HepG2 (cell line): Measurements from ENCODE around the gene NAV2. TPM values are rescaled to one million over a fixed set of nuclear protein-coding genes. Genes with fewer than 3 reads are reported as not detected.

Experiments used
- ATAC-seq: fragments of 200-7000 bp; cut with Tn5 transposase; 3 replicates; pipeline ENCODE4 v1.9.1; 2020; ENCODE audit warnings: mild to moderate bottlenecking, moderate library complexity
- BruUV-seq: library from RNA; stranded (reverse); fragments of 400-500 nt; replicated peaks from 2 replicates; lab custom pipeline; 2021; lab: Mats Ljungman, UMichigan
- CTCF ChIA-PET: fragments of 300-600 bp; formaldehyde crosslinking; extraction: SDS; loops from one replicate; lab custom pipeline; 2021; ENCODE audit warnings: low total read pairs, inconsistent platforms, low intra/inter-chr PET ratio; lab: Yijun Ruan, JAX
- POLR2A ChIA-PET: fragments of 350-600 bp; sonication (Branson Sonifier 250); formaldehyde crosslinking; loops from one replicate; lab custom pipeline; 2020; ENCODE audit warnings: antibody characterized with exemption, inconsistent platforms; lab: Yijun Ruan, JAX
- DNase-seq: peaks from one replicate; pipeline ENCODE4 v3.0.0-alpha.2; 2015; ENCODE audit warnings: low spot score
- FAIRE-seq: peaks from 3 replicates; lab custom pipeline; 2011; peaks lifted over from hg19 to GRCh38; lab: Jason Lieb, UNC
- H2AFZ ChIP-seq: one replicate; pipeline ENCODE4 v1.6.1; 2011; ENCODE audit warnings: low read length, inconsistent platforms
- H3K27ac ChIP-seq: fragments of 300-600 bp; 3 replicates; pipeline ENCODE4 v1.8.0; 2011; ENCODE audit warnings: mixed run types, mild to moderate bottlenecking, mixed read lengths, low read length, inconsistent platforms; ENCODE audit not compliant: insufficient read depth; ENCODE audit errors: extremely low read length
- H3K27me3 ChIP-seq, 2 experiments: fragments of 200-600 bp in 1 of 2; 2 replicates in 1 of 2; 3 replicates in 1 of 2; pipeline versions ENCODE4 v1.6.0 to v1.8.0; 2011; ENCODE audit warnings: low read length in 2 of 2, mild to moderate bottlenecking in 2 of 2, moderate library complexity in 2 of 2, inconsistent platforms in 1 of 2; ENCODE audit not compliant: insufficient read depth in 2 of 2, control insufficient read depth in 1 of 2
- H3K36me3 ChIP-seq, 2 experiments: fragments of 200-600 bp in 1 of 2; replicated peaks in 1 of 2; 2 replicates in 1 of 2; 3 replicates in 1 of 2; pipeline versions ENCODE4 v1.5.1 to v1.8.0; 2011; ENCODE audit warnings: low read length in 2 of 2, inconsistent platforms in 1 of 2; ENCODE audit not compliant: insufficient read depth in 2 of 2, control insufficient read depth in 1 of 2
- H3K4me1 ChIP-seq: 2 replicates; pipeline ENCODE4 v1.5.1; 2012; ENCODE audit warnings: low read length, inconsistent platforms; ENCODE audit not compliant: insufficient read depth
- H3K4me2 ChIP-seq: 2 replicates; pipeline ENCODE4 v1.6.0; 2011; ENCODE audit warnings: low read depth, low read length, inconsistent platforms
- H3K4me3 ChIP-seq, 3 experiments: fragments of 200-600 bp in 1 of 3; sonication (generic), shearing (Covaris generic) in 1 of 3; replicated peaks in 1 of 3; 2 replicates each; pipeline ENCODE4 v1.5.1; 2011 to 2016; ENCODE audit warnings: low read length in 3 of 3, inconsistent platforms in 2 of 3, low read depth in 2 of 3, mild to moderate bottlenecking in 2 of 3, control low read depth in 1 of 3, mixed read lengths in 1 of 3; ENCODE audit not compliant: insufficient read depth in 1 of 3
- H3K79me2 ChIP-seq: one replicate; pipeline ENCODE4 v1.6.1; 2011; ENCODE audit warnings: low read length, inconsistent platforms; ENCODE audit not compliant: insufficient read depth
- H3K9ac ChIP-seq: 2 replicates; pipeline ENCODE4 v1.6.0; 2011; ENCODE audit warnings: mild to moderate bottlenecking, low read depth, low read length, inconsistent platforms; ENCODE audit not compliant: insufficient read depth
- H3K9me3 ChIP-seq: 2 replicates; pipeline ENCODE4 v1.5.1; 2012; ENCODE audit warnings: mild to moderate bottlenecking, low read length
- H4K20me1 ChIP-seq: 2 replicates; pipeline ENCODE4 v1.6.0; 2011; ENCODE audit warnings: inconsistent platforms, mild to moderate bottlenecking, low read length, moderate library complexity; ENCODE audit not compliant: insufficient read depth
- CHCHD3 ChIP-seq: sonication (generic); formaldehyde crosslinking; IDR thresholded peaks from 2 replicates; pipeline ENCODE4 v1.8.0; 2022; ENCODE audit warnings: mild to moderate bottlenecking, missing genetic modification reagents, moderate library complexity
- CREB3 ChIP-seq: sonication (generic); formaldehyde crosslinking; IDR thresholded peaks from 2 replicates; pipeline ENCODE4 v1.5.0; 2020; ENCODE audit warnings: missing genetic modification reagents
- HDAC2 ChIP-seq: sonication (generic); formaldehyde crosslinking; IDR thresholded peaks from 2 replicates; pipeline ENCODE4 v1.4.0; 2020; ENCODE audit warnings: missing genetic modification reagents
- HES4 ChIP-seq: sonication (generic); formaldehyde crosslinking; IDR thresholded peaks from 2 replicates; pipeline ENCODE4 v1.9.0; 2021; ENCODE audit warnings: mild to moderate bottlenecking, missing genetic modification reagents, borderline replicate concordance
- KAT2B ChIP-seq: fragments of 150-350 bp; IDR thresholded peaks from 2 replicates; pipeline ENCODE4 v1.6.1; 2014; ENCODE audit warnings: low read depth, low read length, borderline replicate concordance
- KDM1A ChIP-seq: IDR thresholded peaks from 2 replicates; pipeline ENCODE4 v1.6.1; 2016; ENCODE audit warnings: missing compliant biosample characterization
- MIER2 ChIP-seq: IDR thresholded peaks from 2 replicates; pipeline ENCODE4 v1.6.1; 2016; ENCODE audit warnings: missing biosample characterization, missing genetic modification reagents
- NFRKB ChIP-seq: fragments of 450-650 bp; IDR thresholded peaks from 2 replicates; pipeline ENCODE4 v1.6.1; 2017
- PHF5A ChIP-seq: IDR thresholded peaks from one replicate; pipeline ENCODE4 v1.6.1; 2018; ENCODE audit warnings: low read depth, missing genetic modification reagents; ENCODE audit not compliant: unreplicated experiment
- RARG ChIP-seq: sonication (generic); formaldehyde crosslinking; IDR thresholded peaks from 2 replicates; pipeline ENCODE4 v1.4.0; 2020; ENCODE audit warnings: low read depth, mild to moderate bottlenecking, missing genetic modification reagents
- RNF219 ChIP-seq: sonication (generic); formaldehyde crosslinking; IDR thresholded peaks from 2 replicates; pipeline ENCODE4 v1.5.0; 2020; ENCODE audit warnings: mild to moderate bottlenecking, missing genetic modification reagents
- SAP130 ChIP-seq: IDR thresholded peaks from 2 replicates; pipeline ENCODE4 v1.6.1; 2016; ENCODE audit warnings: low read depth
- ZNF138 ChIP-seq: sonication (generic); formaldehyde crosslinking; IDR thresholded peaks from 2 replicates; pipeline ENCODE4 v1.5.0; 2020; ENCODE audit warnings: mild to moderate bottlenecking, low read depth, missing genetic modification reagents
- ZSCAN31 ChIP-seq: sonication (generic); formaldehyde crosslinking; IDR thresholded peaks from 2 replicates; pipeline ENCODE4 v1.5.0; 2020; ENCODE audit warnings: low read depth, mild to moderate bottlenecking, missing genetic modification reagents
- WGBS: methylation state at CpG from one replicate; pipeline ENCODE4 v1.1.6; 2017; ENCODE audit warnings: low lambda C conversion rate; 5-methylcytosine and 5-hydroxymethylcytosine counted together
- in situ Hi-C: cut with HindIII; loops from 2 replicates; pipeline ENCODE4 v1.10.0; 2017; ENCODE audit warnings: low pct_unique_long_range_greater_than_20kb; ENCODE audit not compliant: extremely low pct_ligation_motif_present
- intact Hi-C: fragments of 100-400 bp; cut with micrococcal nuclease; formaldehyde crosslinking; loops from one replicate; pipeline ENCODE4 v1.10.0; 2022; ENCODE audit not compliant: unreplicated experiment
- polyA plus RNA-seq, 8 experiments: library from polyadenylated mRNA; depleted of rRNA in 3 of 8; stranded (reverse) in 7 of 8; unstranded in 1 of 8; fragments of >200 nt; fragmentation: Illumina TruSeq in 4 of 8; extraction: Trizol in 4 of 8; gene quantifications; 2 replicates each; pipeline versions ENCODE4 v1.2.1 to v1.2.3, GENCODE V29; 2011 to 2016; ENCODE audit warnings: low read depth in 4 of 8, missing spikeins in 1 of 8, mixed read lengths in 1 of 8; ENCODE audit not compliant: insufficient read depth in 1 of 8
- total RNA-seq, 5 experiments: library from RNA; depleted of rRNA; stranded (reverse); fragments of >200 nt; fragmentation: Illumina TruSeq; extraction: Trizol; gene quantifications; 2 replicates each; pipeline ENCODE4 v1.2.3, GENCODE V29; 2016; ENCODE audit warnings: low read depth in 1 of 5
- TF ChIP-seq, protein P1 (sequence below): sonication (generic); formaldehyde crosslinking; IDR thresholded peaks from 2 replicates; pipeline ENCODE4 v1.9.0; 2022; ENCODE audit warnings: low read depth, missing genetic modification reagents
- TF ChIP-seq, protein P2 (sequence below): sonication (generic); formaldehyde crosslinking; IDR thresholded peaks from 2 replicates; pipeline ENCODE4 v1.5.1; 2020; ENCODE audit warnings: missing genetic modification reagents, mild to moderate bottlenecking, borderline replicate concordance
- TF ChIP-seq, protein P3 (sequence below): sonication (generic); formaldehyde crosslinking; IDR thresholded peaks from 2 replicates; pipeline ENCODE4 v1.5.1; 2020; ENCODE audit warnings: missing genetic modification reagents, mild to moderate bottlenecking, borderline replicate concordance

The NAV2 gene
- total and polyA plus RNA-seq, 2 of the 13 experiments (the other 11 are each of a cell fraction or from before 2014, with no cell fraction given), result 9.3 to 34.6 TPM

- Histone ChIP-seq H3K9ac (no peak overlapping the region), H2AFZ (no peak overlapping the region), H4K20me1 (no peaks in the 10 kb centered on the region), H3K4me3 (no peak overlapping the region), H3K79me2 (no peaks in the 10 kb centered on the region), H3K27ac (no peak overlapping the region), H3K4me2 (no peak overlapping the region), H3K27me3 (peaks cover 3 to 5% of the 10 kb centered on the region in 2 experiments; a peak in 4 of 5 replicates), H3K36me3 (no peaks in the 10 kb centered on the region), H3K9me3 (no peaks in the 10 kb centered on the region), H3K4me1 (no peaks in the 10 kb centered on the region)
- in situ Hi-C loops, result loop anchor here (25.0 kb wide), 1 partner anchor 474 kb away; no protein-coding TSS in a partner anchor
- FAIRE-seq (no peak), DNase-seq (no peak), ATAC-seq (no peak)
- intact Hi-C loops, result no loop called here
- WGBS, result 12% methylated on average over 4 of the region's 4 CpGs
- no TSS peak for BruUV-seq
- CTCF ChIA-PET, result no interaction called here
- POLR2A ChIA-PET, result no interaction called here
- TF ChIP-seq CHCHD3 (no peak), ZSCAN31 (CRISPR knock-in tag) (no peak), CREB3 (CRISPR knock-in tag) (no peak), HDAC2 (CRISPR knock-in tag) (no peak), RARG (CRISPR knock-in tag) (no peak), HES4 (CRISPR knock-in tag) (no peak), PHF5A (CRISPR knock-in tag) (no peak), KDM1A (no peak), NFRKB (no peak), KAT2B (no peak), MIER2 (CRISPR knock-in tag) (no peak), ZNF138 (CRISPR knock-in tag) (no peak), RNF219 (CRISPR knock-in tag) (no peak), SAP130 (CRISPR knock-in tag) (no peak)
- TF ChIP-seq, protein P1, sequence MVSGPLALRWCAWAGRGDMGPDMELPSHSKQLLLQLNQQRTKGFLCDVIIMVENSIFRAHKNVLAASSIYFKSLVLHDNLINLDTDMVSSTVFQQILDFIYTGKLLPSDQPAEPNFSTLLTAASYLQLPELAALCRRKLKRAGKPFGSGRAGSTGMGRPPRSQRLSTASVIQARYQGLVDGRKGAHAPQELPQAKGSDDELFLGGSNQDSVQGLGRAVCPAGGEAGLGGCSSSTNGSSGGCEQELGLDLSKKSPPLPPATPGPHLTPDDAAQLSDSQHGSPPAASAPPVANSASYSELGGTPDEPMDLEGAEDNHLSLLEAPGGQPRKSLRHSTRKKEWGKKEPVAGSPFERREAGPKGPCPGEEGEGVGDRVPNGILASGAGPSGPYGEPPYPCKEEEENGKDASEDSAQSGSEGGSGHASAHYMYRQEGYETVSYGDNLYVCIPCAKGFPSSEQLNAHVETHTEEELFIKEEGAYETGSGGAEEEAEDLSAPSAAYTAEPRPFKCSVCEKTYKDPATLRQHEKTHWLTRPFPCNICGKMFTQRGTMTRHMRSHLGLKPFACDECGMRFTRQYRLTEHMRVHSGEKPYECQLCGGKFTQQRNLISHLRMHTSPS (CRISPR knock-in tag), result no peak
- TF ChIP-seq, protein P2, sequence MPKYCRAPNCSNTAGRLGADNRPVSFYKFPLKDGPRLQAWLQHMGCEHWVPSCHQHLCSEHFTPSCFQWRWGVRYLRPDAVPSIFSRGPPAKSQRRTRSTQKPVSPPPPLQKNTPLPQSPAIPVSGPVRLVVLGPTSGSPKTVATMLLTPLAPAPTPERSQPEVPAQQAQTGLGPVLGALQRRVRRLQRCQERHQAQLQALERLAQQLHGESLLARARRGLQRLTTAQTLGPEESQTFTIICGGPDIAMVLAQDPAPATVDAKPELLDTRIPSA (CRISPR knock-in tag), result no peak
- TF ChIP-seq, protein P3, sequence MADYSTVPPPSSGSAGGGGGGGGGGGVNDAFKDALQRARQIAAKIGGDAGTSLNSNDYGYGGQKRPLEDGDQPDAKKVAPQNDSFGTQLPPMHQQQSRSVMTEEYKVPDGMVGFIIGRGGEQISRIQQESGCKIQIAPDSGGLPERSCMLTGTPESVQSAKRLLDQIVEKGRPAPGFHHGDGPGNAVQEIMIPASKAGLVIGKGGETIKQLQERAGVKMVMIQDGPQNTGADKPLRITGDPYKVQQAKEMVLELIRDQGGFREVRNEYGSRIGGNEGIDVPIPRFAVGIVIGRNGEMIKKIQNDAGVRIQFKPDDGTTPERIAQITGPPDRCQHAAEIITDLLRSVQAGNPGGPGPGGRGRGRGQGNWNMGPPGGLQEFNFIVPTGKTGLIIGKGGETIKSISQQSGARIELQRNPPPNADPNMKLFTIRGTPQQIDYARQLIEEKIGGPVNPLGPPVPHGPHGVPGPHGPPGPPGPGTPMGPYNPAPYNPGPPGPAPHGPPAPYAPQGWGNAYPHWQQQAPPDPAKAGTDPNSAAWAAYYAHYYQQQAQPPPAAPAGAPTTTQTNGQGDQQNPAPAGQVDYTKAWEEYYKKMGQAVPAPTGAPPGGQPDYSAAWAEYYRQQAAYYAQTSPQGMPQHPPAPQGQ (CRISPR knock-in tag), result no peak
Measured at GRCh38 chr11:20138707-20139106, 426.1 kb downstream of the NAV2 start.
